Measurements from ENCODE around the gene TSBP1.

- TF ChIP-seq SUZ12 (IDR thresholded peaks at IDR 0.05; ENCODE audit: extremely low read depth, insufficient read depth, insufficient read length) = no peak
- no peak for TF ChIP-seq ZNF274 (IDR thresholded peaks at IDR 0.05; ENCODE audit: low read depth, low read length)
Measured at GRCh38 chr6:32313964-32314363, 57.7 kb downstream of the TSBP1 start.

Measured in NT2/D1 (cell line).